A549 (cell line): ENCODE results near the gene SRRM1. TPM values are rescaled to one million over a fixed set of nuclear protein-coding genes. Genes with fewer than 3 reads are reported as not detected.

ENCODE experiments used
- ATAC-seq, 2 experiments: fragments of 200-7000 bp in 1 of 2; fragments of >200 bp in 1 of 2; cut with Nextera tagmentation in 1 of 2; cut with Tn5 transposase in 1 of 2; 3 replicates each; pipeline versions ENCODE4 v1.8.0 to v1.9.1; 2018 to 2020; ENCODE audit warnings: mild to moderate bottlenecking in 1 of 2, moderate library complexity in 1 of 2
- CTCF ChIA-PET: fragments of 300-600 bp; sonication (Branson Sonifier 250); formaldehyde crosslinking; extraction: SDS; loops from one replicate; lab custom pipeline; 2021; ENCODE audit warnings: antibody characterized with exemption, inconsistent platforms; lab: Yijun Ruan, JAX
- POLR2A ChIA-PET: fragments of 350-600 bp; formaldehyde crosslinking; extraction: SDS; loops from one replicate; lab custom pipeline; 2021; ENCODE audit warnings: antibody characterized with exemption, inconsistent platforms; lab: Yijun Ruan, JAX
- DNase-seq, 2 experiments: peaks; one replicate each; pipeline versions ENCODE4 v3.0.0 to v3.0.0-alpha.2; 2011 to 2016; ENCODE audit warnings: low read depth in 1 of 2, low spot score in 1 of 2
- FAIRE-seq: peaks from 2 replicates; lab custom pipeline; 2011; peaks lifted over from hg19 to GRCh38; lab: Jason Lieb, UNC
- H3K27ac ChIP-seq, 2 experiments: fragments of >200 bp; sonication (Bioruptor Twin); formaldehyde crosslinking; 3 replicates each; pipeline ENCODE4 v1.5.1; 2016 to 2017
- H3K4me1 ChIP-seq: fragments of >200 bp; sonication (Bioruptor Twin); formaldehyde crosslinking; 3 replicates; pipeline ENCODE4 v1.6.1; 2016
- H3K4me2 ChIP-seq: fragments of >200 bp; sonication (Bioruptor Twin); formaldehyde crosslinking; 3 replicates; pipeline ENCODE4 v1.6.1; 2016
- H3K4me3 ChIP-seq: fragments of >200 bp; sonication (Bioruptor Twin); formaldehyde crosslinking; 3 replicates; pipeline ENCODE4 v1.5.1; 2016
- H3K9me3 ChIP-seq: fragments of >200 bp; sonication (Bioruptor Twin); formaldehyde crosslinking; 3 replicates; pipeline ENCODE4 v1.6.1; 2016
- ATOH8 ChIP-seq: fragments of 250-450 bp; sonication (Bioruptor Pico); IDR thresholded peaks from 2 replicates; pipeline ENCODE4 v1.5.0; 2020; ENCODE audit warnings: low read depth, mild to moderate bottlenecking, moderate library complexity
- BCL3 ChIP-seq: fragments of >200 bp; sonication (Bioruptor Twin); formaldehyde crosslinking; IDR thresholded peaks from 3 replicates; pipeline ENCODE4 v1.6.1; 2016
- BHLHE40 ChIP-seq: IDR thresholded peaks from 2 replicates; pipeline ENCODE4 v1.6.1; 2012; ENCODE audit warnings: low read depth, low read length, inconsistent platforms
- CBX8 ChIP-seq: fragments of 200-600 bp; sonication (generic); IDR thresholded peaks from 2 replicates; pipeline ENCODE4 v1.6.1; 2016
- CEBPB ChIP-seq, 2 experiments: fragments of >200 bp in 1 of 2; sonication (Bioruptor Twin) in 1 of 2; formaldehyde crosslinking in 1 of 2; IDR thresholded peaks; 2 replicates each; pipeline ENCODE4 v1.6.1; 2012 to 2016
- CHD2 ChIP-seq: fragments of 150-350 bp; IDR thresholded peaks from 2 replicates; pipeline ENCODE4 v1.6.1; 2014; ENCODE audit warnings: low read length; ENCODE audit not compliant: partially characterized antibody
- CTCF ChIP-seq: fragments of >200 bp; sonication (Bioruptor Twin); formaldehyde crosslinking; IDR thresholded peaks from 3 replicates; pipeline ENCODE4 v1.5.1; 2016
- E2F6 ChIP-seq: IDR thresholded peaks from 2 replicates; pipeline ENCODE4 v1.6.1; 2012; ENCODE audit warnings: low read depth, borderline replicate concordance
- EHF ChIP-seq: fragments of 250-450 bp; sonication (Bioruptor Pico); IDR thresholded peaks from 2 replicates; pipeline ENCODE4 v1.5.0; 2020; ENCODE audit warnings: mild to moderate bottlenecking
- EHMT2 ChIP-seq: fragments of 200-600 bp; sonication (generic); IDR thresholded peaks from 2 replicates; pipeline ENCODE4 v1.6.1; 2016; ENCODE audit warnings: antibody characterized with exemption, low read depth, mild to moderate bottlenecking, moderate library complexity
- ELK1 ChIP-seq: fragments of 150-350 bp; IDR thresholded peaks from 2 replicates; pipeline ENCODE4 v1.6.1; 2014; ENCODE audit warnings: low read depth, mild to moderate bottlenecking, low read length
- ESRRA ChIP-seq: fragments of 150-350 bp; IDR thresholded peaks from 2 replicates; pipeline ENCODE4 v1.6.1; 2014; ENCODE audit warnings: mild to moderate bottlenecking, low read length, borderline replicate concordance
- HEYL ChIP-seq: fragments of 250-450 bp; sonication (Bioruptor Pico); IDR thresholded peaks from 2 replicates; pipeline ENCODE4 v1.8.0; 2021; ENCODE audit warnings: mild to moderate bottlenecking, moderate library complexity
- HOXB5 ChIP-seq: fragments of 250-450 bp; sonication (Bioruptor Pico); IDR thresholded peaks from 2 replicates; pipeline ENCODE4 v1.5.0; 2020; ENCODE audit warnings: mild to moderate bottlenecking, moderate library complexity
- MAFK ChIP-seq: fragments of 450-650 bp; IDR thresholded peaks from 2 replicates; pipeline ENCODE4 v1.6.1; 2014; ENCODE audit not compliant: partially characterized antibody
- MYC ChIP-seq: IDR thresholded peaks from 2 replicates; pipeline ENCODE4 v1.6.1; 2012; ENCODE audit warnings: mild to moderate bottlenecking, inconsistent platforms, low read length, improper control_type of control experiment, borderline replicate concordance
- NFE2L2 ChIP-seq: fragments of 150-350 bp; conservative IDR thresholded peaks from 2 replicates; pipeline ENCODE4 v1.6.1; 2014; ENCODE audit warnings: low read length
- PBX3 ChIP-seq: IDR thresholded peaks from 2 replicates; pipeline ENCODE4 v1.6.1; 2012
- RAD21 ChIP-seq, 2 experiments: fragments of >200 bp in 1 of 2; sonication (Bioruptor Twin) in 1 of 2; formaldehyde crosslinking in 1 of 2; IDR thresholded peaks in 1 of 2; conservative IDR thresholded peaks in 1 of 2; 2 replicates in 1 of 2; 3 replicates in 1 of 2; pipeline ENCODE4 v1.6.1; 2012 to 2018; ENCODE audit warnings: inconsistent platforms in 1 of 2
- RCOR1 ChIP-seq: fragments of 150-350 bp; IDR thresholded peaks from 2 replicates; pipeline ENCODE4 v1.6.1; 2014; ENCODE audit warnings: antibody characterized with exemption, low read length, low read depth
- RFX5 ChIP-seq: fragments of 450-650 bp; IDR thresholded peaks from 2 replicates; pipeline ENCODE4 v1.7.1; 2014; ENCODE audit warnings: antibody characterized with exemption, mild to moderate bottlenecking, moderate library complexity
- SMC3 ChIP-seq: fragments of >200 bp; sonication (Bioruptor Twin); formaldehyde crosslinking; IDR thresholded peaks from 3 replicates; pipeline ENCODE4 v1.6.1; 2018; ENCODE audit warnings: inconsistent platforms
- TFCP2L1 ChIP-seq: fragments of 250-450 bp; sonication (Bioruptor Pico); IDR thresholded peaks from 2 replicates; pipeline ENCODE4 v1.5.0; 2021; ENCODE audit warnings: mild to moderate bottlenecking
- TP53 ChIP-seq: fragments of 250-450 bp; sonication (Bioruptor Pico); IDR thresholded peaks from 2 replicates; pipeline ENCODE4 v1.5.0; 2021; ENCODE audit warnings: mild to moderate bottlenecking, moderate library complexity
- ZFP36 ChIP-seq: fragments of 450-650 bp; IDR thresholded peaks from 2 replicates; pipeline ENCODE4 v1.6.1; 2014; ENCODE audit warnings: borderline replicate concordance; ENCODE audit not compliant: partially characterized antibody
- ZNF302 ChIP-seq: fragments of 250-450 bp; sonication (Bioruptor Pico); IDR thresholded peaks from 2 replicates; pipeline ENCODE4 v1.9.0; 2021; ENCODE audit warnings: inconsistent platforms, mild to moderate bottlenecking, moderate library complexity
- ZSCAN20 ChIP-seq: fragments of 250-450 bp; sonication (Bioruptor Pico); IDR thresholded peaks from 2 replicates; pipeline ENCODE4 v1.8.0; 2022; ENCODE audit warnings: mild to moderate bottlenecking, moderate library complexity
- WGBS: methylation state at CpG from one replicate; pipeline ENCODE4 v1.1.6; 2017; ENCODE audit errors: missing lambda C conversion rate; 5-methylcytosine and 5-hydroxymethylcytosine counted together
- polyA plus RNA-seq, 4 experiments: library from polyadenylated mRNA; depleted of rRNA in 3 of 4; stranded (reverse); fragments of >200 nt; fragmentation: RNase III in 1 of 4; extraction: RNeasy Plus Mini Kit Qiagen cat#74134 plus additional on column Dnase treatment in 1 of 4; gene quantifications; 2 replicates in 3 of 4; 3 replicates in 1 of 4; pipeline ENCODE4 v1.2.3, GENCODE V29; 2011 to 2017

SRRM1 gene
- polyA plus RNA-seq, 2 of the 4 experiments (the other 2 are of a cell fraction), result 59.6 to 72.5 TPM

GRCh38 chr1:24688621-24689195 is 45.6 kb downstream of the SRRM1 start:
- Histone ChIP-seq H3K4me1 (peaks cover 6% of the 10 kb centered on the region), H3K4me3 (no peak overlapping the region), H3K9me3 (no peaks in the 10 kb centered on the region), H3K27ac (peak overlapping the region; percentile 46 to 67; a peak in 4 of 6 replicates), H3K4me2 (no peak overlapping the region)
- ATAC-seq, result peak; percentile 89
- TF ChIP-seq MYC, result no peak
- no peak for TF ChIP-seq EHF (CRISPR knock-in tag)
- no peak for TF ChIP-seq ZSCAN20 (CRISPR knock-in tag)
- TF ChIP-seq CBX8, result no peak
- no peak for TF ChIP-seq EHMT2
- TF ChIP-seq BHLHE40, result no peak
- no peak for TF ChIP-seq HOXB5 (CRISPR knock-in tag)
- TF ChIP-seq ELK1, result no peak
- TF ChIP-seq CHD2, result no peak
- TF ChIP-seq RCOR1, result no peak
- peak; percentile 94 for TF ChIP-seq SMC3
- peak; percentile 85 to 92 for TF ChIP-seq RAD21 (conservative IDR thresholded peaks at IDR 0.05 in 1 of 2, IDR thresholded peaks at IDR 0.05 in 1 of 2)
- peak; percentile 79 for TF ChIP-seq CTCF
- TF ChIP-seq TP53 (CRISPR knock-in tag), result no peak
- no peak for TF ChIP-seq BCL3
- no peak for TF ChIP-seq RFX5
- TF ChIP-seq CEBPB (IDR thresholded peaks at IDR 0.05), result no peak
- no peak for TF ChIP-seq TFCP2L1
- no peak for TF ChIP-seq ESRRA
- no peak for TF ChIP-seq HEYL
- no peak for TF ChIP-seq NFE2L2
- TF ChIP-seq MAFK, result no peak
- no peak for TF ChIP-seq PBX3
- peak; percentile 53 to 67 for DNase-seq
- ChIA-PET POLR2A (interaction anchor here (0.7 to 1.3 kb wide), 5 partner anchors 17 to 146 kb away, joined by 3 to 9 read pairs (median 5); partner anchors contain the start of gene CLIC4), CTCF (interaction anchor here (0.6 to 7.8 kb wide), 51 partner anchors 10 to 1547 kb away, joined by 3 to 147 read pairs (median 5); partner anchors contain the start of gene CLIC4)
- FAIRE-seq, result no peak
- WGBS, result 35% methylated on average over 13 of the region's 13 CpGs

GRCh38 chr1:24691051-24691450 is 47.9 kb downstream of the SRRM1 start:
- ChIA-PET POLR2A (no interaction called here), CTCF (interaction anchor here (0.6 to 7.8 kb wide), 4 partner anchors 34 to 145 kb away, joined by 3 to 147 read pairs (median 38); no protein-coding TSS in a partner anchor)
- Histone ChIP-seq H3K4me2 (no peak overlapping the region), H3K27ac (no peak overlapping the region), H3K4me1 (no peaks in the 10 kb centered on the region), H3K4me3 (no peak overlapping the region), H3K9me3 (no peaks in the 10 kb centered on the region)
- DNase-seq (no peak), ATAC-seq (no peak), FAIRE-seq (no peak)
- WGBS, result 100% methylated on average over 2 of the region's 2 CpGs
- TF ChIP-seq ESRRA, result no peak
- TF ChIP-seq EHF (CRISPR knock-in tag), result no peak
- TF ChIP-seq NFE2L2, result no peak
- no peak for TF ChIP-seq ATOH8 (CRISPR knock-in tag)
- no peak for TF ChIP-seq ZFP36
- no peak for TF ChIP-seq E2F6
- no peak for TF ChIP-seq ZNF302 (CRISPR knock-in tag)
